SK-N-SH treated with all-trans-retinoic acid at 6 μM for 48 hours (cell line): ENCODE results near the gene MB21D2.
A peak's percentile ranks its signal among the peaks of the same experiment; 100 is the strongest.

Source experiments
- ATAC-seq: fragments of 200-7000 bp; cut with Tn5 transposase; 3 replicates; pipeline ENCODE4 v1.9.1; 2020; ENCODE audit warnings: mild to moderate bottlenecking, moderate library complexity
- ARNTL ChIP-seq: fragments of 450-650 bp; formaldehyde crosslinking; IDR thresholded peaks from 2 replicates; pipeline ENCODE4 v1.5.0; 2020; ENCODE audit warnings: low read depth, mild to moderate bottlenecking, moderate library complexity, borderline replicate concordance
- BACH2 ChIP-seq: fragments of 250-450 bp; sonication (Bioruptor Pico); IDR thresholded peaks from 2 replicates; pipeline ENCODE4 v1.9.0; 2021; ENCODE audit warnings: mild to moderate bottlenecking, borderline replicate concordance
- CREB5 ChIP-seq: fragments of 250-450 bp; sonication (Bioruptor Pico); IDR thresholded peaks from 2 replicates; pipeline ENCODE4 v1.5.1; 2020; ENCODE audit warnings: low read depth, mild to moderate bottlenecking, moderate library complexity
- CSDC2 ChIP-seq: fragments of 250-450 bp; sonication (Bioruptor Pico); IDR thresholded peaks from 2 replicates; pipeline ENCODE4 v1.5.0; 2020; ENCODE audit warnings: mild to moderate bottlenecking, moderate library complexity
- CSRNP3 ChIP-seq: fragments of 250-450 bp; sonication (Bioruptor Pico); IDR thresholded peaks from 2 replicates; pipeline ENCODE4 v1.5.1; 2021; ENCODE audit warnings: mild to moderate bottlenecking, moderate library complexity
- GLIS3 ChIP-seq: fragments of 250-450 bp; sonication (Bioruptor Pico); IDR thresholded peaks from 2 replicates; pipeline ENCODE4 v1.5.0; 2020; ENCODE audit warnings: mild to moderate bottlenecking, moderate library complexity
- ISL1 ChIP-seq: fragments of 250-450 bp; sonication (Bioruptor Pico); IDR thresholded peaks from 2 replicates; pipeline ENCODE4 v2.1.2; 2022; ENCODE audit warnings: mild to moderate bottlenecking, moderate library complexity
- OSR1 ChIP-seq: fragments of 250-450 bp; sonication (Bioruptor Pico); IDR thresholded peaks from 2 replicates; pipeline ENCODE4 v1.8.0; 2022; ENCODE audit warnings: moderate library complexity, mild to moderate bottlenecking, inconsistent platforms
- PATZ1 ChIP-seq: fragments of 250-450 bp; sonication (Bioruptor Pico); IDR thresholded peaks from 2 replicates; pipeline ENCODE4 v1.8.0; 2020; ENCODE audit warnings: mild to moderate bottlenecking, moderate library complexity, borderline replicate concordance
- POU6F1 ChIP-seq: fragments of 250-450 bp; sonication (Bioruptor Pico); IDR thresholded peaks from 2 replicates; pipeline ENCODE4 v1.8.0; 2021; ENCODE audit warnings: low read depth, mild to moderate bottlenecking, moderate library complexity, borderline replicate concordance
- PPARA ChIP-seq: fragments of 250-450 bp; sonication (Bioruptor Pico); IDR thresholded peaks from 2 replicates; pipeline ENCODE4 v1.5.0; 2020; ENCODE audit warnings: mild to moderate bottlenecking, borderline replicate concordance
- SNAI2 ChIP-seq: fragments of 250-450 bp; sonication (Bioruptor Pico); IDR thresholded peaks from 2 replicates; pipeline ENCODE4 v1.5.0; 2020; ENCODE audit warnings: mild to moderate bottlenecking, moderate library complexity
- TCF4 ChIP-seq: fragments of 250-450 bp; sonication (Bioruptor Pico); IDR thresholded peaks from 2 replicates; pipeline ENCODE4 v1.8.0; 2021; ENCODE audit warnings: mild to moderate bottlenecking, moderate library complexity, borderline replicate concordance
- TOX ChIP-seq: fragments of 250-450 bp; sonication (Bioruptor Pico); IDR thresholded peaks from 2 replicates; pipeline ENCODE4 v1.8.0; 2021; ENCODE audit warnings: mild to moderate bottlenecking, moderate library complexity, borderline replicate concordance
- ZC3H10 ChIP-seq: fragments of 250-450 bp; sonication (Bioruptor Pico); IDR thresholded peaks from 2 replicates; pipeline ENCODE4 v1.5.1; 2021; ENCODE audit warnings: mild to moderate bottlenecking, moderate library complexity
- ZFP3 ChIP-seq: fragments of 250-450 bp; sonication (Bioruptor Pico); IDR thresholded peaks from 2 replicates; pipeline ENCODE4 v1.5.0; 2020; ENCODE audit warnings: mild to moderate bottlenecking, moderate library complexity
- ZNF565 ChIP-seq: fragments of 450-650 bp; formaldehyde crosslinking; conservative IDR thresholded peaks from 2 replicates; pipeline ENCODE4 v1.5.0; 2020; ENCODE audit warnings: low read depth, mild to moderate bottlenecking, moderate library complexity
- ZNF70 ChIP-seq: fragments of 450-650 bp; formaldehyde crosslinking; IDR thresholded peaks from 2 replicates; pipeline ENCODE4 v1.5.0; 2020; ENCODE audit warnings: mild to moderate bottlenecking, moderate library complexity
- ZNF8 ChIP-seq: fragments of 450-650 bp; formaldehyde crosslinking; IDR thresholded peaks from 2 replicates; pipeline ENCODE4 v1.5.0; 2020; ENCODE audit warnings: mild to moderate bottlenecking, moderate library complexity

MB21D2 gene

GRCh38 chr3:192905980-192906678 is 11.5 kb downstream of the MB21D2 start (continued):
- no peak for TF ChIP-seq BACH2 (CRISPR knock-in tag)
- TF ChIP-seq CREB5 (CRISPR knock-in tag) = no peak
- TF ChIP-seq ZFP3 = no peak
- no peak for TF ChIP-seq PPARA (CRISPR knock-in tag)

GRCh38 chr3:192904632-192905289 is 12.9 kb downstream of the MB21D2 start:
- no peak for ATAC-seq
- TF ChIP-seq OSR1 = no peak
- TF ChIP-seq, all 23 proteins: peak for 0

- TF ChIP-seq GLIS3 (CRISPR knock-in tag) (no peak), TCF4 (CRISPR knock-in tag) (no peak), ZNF8 (CRISPR knock-in tag) (no peak), ZNF565 (CRISPR knock-in tag) (no peak), OSR1 (no peak), BACH2 (CRISPR knock-in tag) (no peak), CSDC2 (CRISPR knock-in tag) (no peak), ISL1 (CRISPR knock-in tag) (no peak), ZNF70 (CRISPR knock-in tag) (no peak), CSRNP3 (CRISPR knock-in tag) (no peak), ZC3H10 (CRISPR knock-in tag) (no peak), ZFP3 (no peak), POU6F1 (CRISPR knock-in tag) (no peak), PPARA (CRISPR knock-in tag) (no peak), ARNTL (no peak), TOX (CRISPR knock-in tag) (no peak)
- no peak for ATAC-seq
Observed at GRCh38 chr3:192902549-192902948, 15.1 kb downstream of the MB21D2 start.

GRCh38 chr3:192901435-192901834 is 16.2 kb downstream of the MB21D2 start:
- peak; percentile 56; the same call in 1 of the 2 replicates for TF ChIP-seq ISL1 (CRISPR knock-in tag)
- TF ChIP-seq ZNF8 (CRISPR knock-in tag) = no peak
- TF ChIP-seq SNAI2 = no peak

GRCh38 chr3:192899540-192899982 is 18.1 kb downstream of the MB21D2 start:
- TF ChIP-seq ZFP3 = peak; percentile 43; the same call in 1 of the 2 replicates
- TF ChIP-seq POU6F1 (CRISPR knock-in tag) = no peak
- TF ChIP-seq ISL1 (CRISPR knock-in tag) = peak; percentile 35
- 0 out of 2 replicates have a peak, but pooled peaks have one; percentile 60 for TF ChIP-seq CSDC2 (CRISPR knock-in tag)
- TF ChIP-seq PATZ1 (CRISPR knock-in tag) = no peak
- TF ChIP-seq CREB5 (CRISPR knock-in tag) = no peak
- TF ChIP-seq, all 23 proteins: peak for 3
- peak; percentile 78 for ATAC-seq

More at GRCh38 chr3:192901435-192901834, 16.2 kb downstream of the MB21D2 start:
- ATAC-seq = peak; percentile 56
